Muscle layer of duodenum (tissue), 2 donors: Measurements from ENCODE around the gene ZNRF3.

Experiments used
- H3K27ac ChIP-seq: one replicate; pipeline ENCODE4 v1.7.0; 2013; ENCODE audit warnings: mild to moderate bottlenecking, low read length
- H3K27me3 ChIP-seq: one replicate; pipeline ENCODE4 v1.7.0; 2013; ENCODE audit warnings: low read depth, mild to moderate bottlenecking, control low read depth, low read length
- H3K36me3 ChIP-seq, 2 donors: one replicate each; pipeline ENCODE4 v1.7.0; 2013; ENCODE audit warnings: low read length in 2 of 2, control low read depth in 1 of 2, mild to moderate bottlenecking in 1 of 2; ENCODE audit not compliant: insufficient read depth in 2 of 2, control insufficient read depth in 1 of 2
- H3K4me1 ChIP-seq, 2 donors: one replicate each; pipeline ENCODE4 v1.7.0; 2013; ENCODE audit warnings: low read length in 2 of 2, mild to moderate bottlenecking in 2 of 2, control low read depth in 1 of 2, moderate library complexity in 1 of 2; ENCODE audit not compliant: insufficient read depth in 2 of 2, control insufficient read depth in 1 of 2
- H3K4me3 ChIP-seq, 2 donors: one replicate each; pipeline ENCODE4 v1.7.0; 2013; ENCODE audit warnings: low read length in 2 of 2, low read depth in 1 of 2, mild to moderate bottlenecking in 1 of 2
- H3K9me3 ChIP-seq, 2 donors: one replicate each; pipeline ENCODE4 v1.7.0; 2013; ENCODE audit warnings: low read length in 2 of 2, control low read depth in 1 of 2, mild to moderate bottlenecking in 1 of 2; ENCODE audit not compliant: control insufficient read depth in 1 of 2
- donor health status: healthy.

ZNRF3 gene

DNA sequence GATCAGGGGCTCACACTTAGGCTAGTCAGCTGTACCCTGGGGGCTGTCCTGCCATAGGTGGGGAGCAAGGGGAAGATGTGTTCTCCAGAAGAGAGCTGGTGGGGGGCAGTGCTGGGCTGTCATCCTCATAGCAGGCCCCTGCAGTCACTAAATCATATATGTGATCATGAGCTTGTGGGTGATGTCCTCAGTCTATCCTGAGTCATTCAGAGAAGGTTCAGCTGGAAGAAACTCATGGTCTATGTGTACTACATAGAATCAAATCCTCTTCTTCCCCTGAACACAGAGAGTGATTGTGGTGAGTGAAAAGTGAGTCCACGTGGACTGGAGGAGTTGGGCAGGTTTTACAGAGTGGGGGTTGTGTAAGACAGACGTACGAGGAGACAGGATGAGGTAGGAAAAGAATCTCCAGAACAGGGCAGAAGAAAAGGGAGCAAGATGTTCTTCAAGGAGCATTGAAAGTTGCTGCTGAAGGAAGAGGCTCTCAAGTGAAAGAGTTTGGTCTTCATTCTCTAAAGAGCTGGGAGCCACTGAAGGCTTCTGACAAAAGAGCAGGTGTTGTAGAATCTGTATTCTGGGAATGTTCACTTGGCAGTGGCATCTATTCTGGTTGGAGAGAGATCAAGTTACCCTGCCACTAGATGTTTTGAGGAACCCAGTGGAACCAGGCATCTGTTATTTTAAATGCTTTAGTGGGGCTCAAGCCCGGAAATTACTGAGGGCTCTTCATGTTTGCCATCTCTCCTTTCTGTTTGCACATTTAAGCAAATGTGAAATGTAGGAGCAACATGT lies 109.4 kb downstream of the ZNRF3 start:
- no peaks in the 10 kb centered on the region for H3K9me3 ChIP-seq
- no peak overlapping the region for H3K4me3 ChIP-seq
- H3K36me3 ChIP-seq: peaks cover 0 to 3% of the 10 kb centered on the region in 2 donors
- no peak overlapping the region for H3K27ac ChIP-seq
- H3K27me3 ChIP-seq: no peaks in the 10 kb centered on the region
- H3K4me1 ChIP-seq: no peaks in the 10 kb centered on the region

DNA sequence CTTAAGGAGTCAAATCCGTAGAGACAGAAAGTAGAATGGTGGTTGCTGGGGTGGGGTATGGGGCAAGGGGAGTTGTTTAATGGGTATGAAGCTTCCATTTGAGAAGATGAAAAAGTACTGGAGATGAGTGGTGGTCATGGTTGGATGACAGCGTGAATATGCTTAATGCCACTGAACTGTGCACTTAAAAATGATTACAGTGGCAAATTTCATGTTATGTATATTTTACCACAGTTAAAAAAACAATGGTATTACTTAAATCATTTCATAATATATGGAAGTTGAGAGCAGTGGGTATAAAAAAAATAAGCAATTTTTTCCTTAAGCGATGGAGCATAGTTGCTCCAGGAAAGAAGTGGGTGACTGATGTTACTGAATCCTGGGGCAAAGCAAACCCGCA lies 111.2 kb downstream of the ZNRF3 start:
- H3K4me1 ChIP-seq: no peaks in the 10 kb centered on the region
- no peaks in the 10 kb centered on the region for H3K36me3 ChIP-seq
- H3K27ac ChIP-seq: no peak overlapping the region
- no peak overlapping the region for H3K4me3 ChIP-seq
- no peaks in the 10 kb centered on the region for H3K9me3 ChIP-seq
- no peaks in the 10 kb centered on the region for H3K27me3 ChIP-seq

DNA sequence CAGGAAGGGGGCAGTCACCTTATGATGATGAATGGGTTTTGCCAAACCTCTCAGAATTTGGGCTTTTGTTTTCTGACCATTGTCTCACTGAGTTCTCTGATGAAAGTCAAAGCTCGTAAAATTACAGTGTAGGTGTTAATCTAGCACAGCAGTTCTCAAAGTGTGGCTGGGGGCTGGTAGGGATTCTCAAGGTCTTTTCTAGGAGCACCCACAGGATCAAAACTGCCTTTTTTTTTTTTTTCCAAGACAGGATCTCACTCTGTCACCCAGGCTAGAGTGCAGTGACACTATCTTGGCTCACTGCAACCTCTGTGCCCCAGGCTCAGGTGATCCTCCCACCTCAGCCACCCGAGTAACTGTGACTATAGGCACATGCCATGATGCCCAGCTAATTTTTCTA lies 112.2 kb downstream of the ZNRF3 start:
- H3K9me3 ChIP-seq: no peaks in the 10 kb centered on the region
- H3K27ac ChIP-seq: no peak overlapping the region
- H3K4me1 ChIP-seq: no peaks in the 10 kb centered on the region
- H3K4me3 ChIP-seq: no peak overlapping the region
- H3K36me3 ChIP-seq: no peaks in the 10 kb centered on the region
- H3K27me3 ChIP-seq: no peaks in the 10 kb centered on the region

DNA sequence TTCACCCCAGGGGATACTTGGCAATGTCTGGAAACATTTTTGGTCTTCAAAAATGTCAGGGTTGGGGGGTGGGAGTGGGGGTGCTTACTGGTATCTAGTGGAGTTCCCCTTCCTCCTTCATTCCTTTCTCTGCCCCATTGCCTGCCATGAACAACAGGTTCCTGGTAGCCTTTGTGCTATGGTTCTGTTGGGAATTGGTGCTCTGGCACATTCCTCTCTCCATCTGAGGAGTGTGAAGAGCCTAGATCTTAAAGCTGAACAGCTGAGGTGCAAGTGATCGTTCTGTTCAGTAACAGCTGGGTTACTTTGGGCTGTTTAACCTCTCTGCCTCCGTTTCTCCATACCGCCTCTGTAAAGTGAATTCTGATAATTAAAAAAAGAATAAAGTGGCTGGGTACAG lies 114.0 kb downstream of the ZNRF3 start:
- no peaks in the 10 kb centered on the region for H3K36me3 ChIP-seq
- no peaks in the 10 kb centered on the region for H3K27me3 ChIP-seq
- no peak overlapping the region for H3K4me3 ChIP-seq
- no peaks in the 10 kb centered on the region for H3K4me1 ChIP-seq
- H3K9me3 ChIP-seq: no peaks in the 10 kb centered on the region
- no peak overlapping the region for H3K27ac ChIP-seq

DNA sequence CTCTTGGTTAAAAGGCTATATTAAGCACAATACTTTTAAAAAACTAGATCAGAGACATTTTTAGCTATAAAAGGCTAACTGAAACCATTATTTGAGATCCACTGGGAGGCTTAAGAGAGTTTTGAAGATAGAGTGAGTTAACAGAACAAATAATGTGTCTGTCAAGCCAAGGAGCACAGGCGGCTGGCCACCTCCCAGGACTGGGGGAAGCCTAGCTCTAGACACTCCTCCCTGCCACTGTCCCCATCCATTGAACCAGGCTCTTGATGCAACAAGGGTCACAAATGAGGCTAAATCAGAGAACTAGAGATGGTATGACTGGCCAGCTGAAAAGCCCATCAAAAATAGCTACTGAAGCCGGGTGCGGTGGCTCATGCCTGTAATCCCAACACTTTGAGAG lies 115.3 kb downstream of the ZNRF3 start:
- H3K9me3 ChIP-seq: no peaks in the 10 kb centered on the region
- H3K27ac ChIP-seq: no peak overlapping the region
- no peaks in the 10 kb centered on the region for H3K36me3 ChIP-seq
- no peak overlapping the region for H3K4me3 ChIP-seq
- no peaks in the 10 kb centered on the region for H3K27me3 ChIP-seq
- H3K4me1 ChIP-seq: no peaks in the 10 kb centered on the region

DNA sequence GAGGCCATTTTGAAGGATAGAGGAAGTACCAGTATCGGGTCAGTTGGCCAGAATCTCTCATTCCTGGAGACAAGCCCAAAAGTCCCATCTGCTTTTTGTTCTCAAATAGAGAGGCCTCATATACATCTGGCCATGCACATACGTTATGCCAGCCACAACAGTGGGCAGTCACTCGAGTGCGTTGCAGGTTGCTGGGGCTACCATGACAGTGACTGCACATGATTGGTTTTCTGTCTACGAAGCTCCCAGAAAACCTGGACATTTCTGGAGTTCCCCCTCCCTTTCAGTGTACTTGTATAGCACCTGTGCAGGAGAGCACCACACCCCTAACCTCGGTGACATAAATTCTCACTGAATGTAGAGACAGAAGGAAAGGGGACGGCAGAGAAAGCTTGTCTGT lies 116.1 kb downstream of the ZNRF3 start:
- Histone ChIP-seq H3K27me3 (no peaks in the 10 kb centered on the region), H3K4me1 (peaks cover 4 to 5% of the 10 kb centered on the region in 2 donors), H3K36me3 (no peaks in the 10 kb centered on the region), H3K9me3 (no peaks in the 10 kb centered on the region), H3K4me3 (no peak overlapping the region), H3K27ac (no peak overlapping the region)

DNA sequence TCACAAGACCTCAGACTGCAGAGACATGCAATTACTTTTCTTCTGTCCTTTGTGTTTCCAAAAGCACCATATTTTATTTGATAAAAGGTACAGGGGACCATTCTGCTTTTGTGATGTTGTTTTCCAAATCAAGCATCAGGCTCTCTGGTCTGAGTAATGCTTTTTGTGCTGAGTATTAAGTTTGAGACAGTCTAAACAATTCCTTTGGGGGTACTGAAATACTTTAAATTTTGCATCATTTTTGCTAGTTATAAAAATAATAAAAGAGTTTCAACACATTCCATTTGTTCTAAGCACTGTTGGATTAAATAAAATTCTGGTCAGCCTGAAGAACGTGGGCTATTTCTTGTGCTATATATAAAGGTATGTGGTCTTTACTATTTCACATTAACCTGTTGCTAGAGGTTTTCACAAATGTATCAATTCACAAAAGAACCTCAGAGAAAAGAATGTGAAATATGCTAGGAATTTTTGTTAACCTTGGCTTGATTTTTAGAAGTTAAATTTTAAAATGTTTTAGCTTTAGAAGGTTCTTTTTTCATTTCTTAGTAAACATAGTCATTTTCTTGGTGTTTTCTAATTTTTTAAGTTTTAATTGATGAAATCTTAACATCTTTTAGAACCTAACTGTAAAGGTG lies 116.7 kb downstream of the ZNRF3 start:
- Histone ChIP-seq H3K27me3 (no peaks in the 10 kb centered on the region), H3K4me3 (no peak overlapping the region), H3K4me1 (peaks cover 7 to 8% of the 10 kb centered on the region in 2 donors), H3K36me3 (no peaks in the 10 kb centered on the region), H3K27ac (no peak overlapping the region), H3K9me3 (no peaks in the 10 kb centered on the region)

DNA sequence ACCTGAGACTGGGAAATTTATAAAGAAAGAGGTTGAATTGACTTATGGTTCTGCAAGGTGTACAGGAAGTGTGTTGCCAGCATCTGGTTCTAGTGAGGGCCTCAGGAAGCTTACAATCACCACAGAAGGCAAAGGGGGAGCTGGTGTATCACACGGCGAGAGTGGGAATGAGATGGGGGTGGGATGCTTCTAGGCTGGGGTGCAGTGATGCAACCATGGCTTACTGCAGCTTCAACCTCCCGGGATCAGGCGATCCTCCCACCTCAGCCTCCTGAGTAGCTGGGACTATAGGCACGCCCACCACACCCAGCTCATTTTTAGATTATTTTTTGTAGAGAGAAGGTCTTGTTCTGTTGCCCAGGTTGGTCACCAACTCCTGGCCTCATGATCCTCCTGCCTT lies 117.3 kb downstream of the ZNRF3 start:
- Histone ChIP-seq H3K27me3 (no peaks in the 10 kb centered on the region), H3K27ac (no peak overlapping the region), H3K36me3 (no peaks in the 10 kb centered on the region), H3K4me3 (no peak overlapping the region), H3K9me3 (no peaks in the 10 kb centered on the region), H3K4me1 (peaks cover 11 to 14% of the 10 kb centered on the region in 2 donors)

DNA sequence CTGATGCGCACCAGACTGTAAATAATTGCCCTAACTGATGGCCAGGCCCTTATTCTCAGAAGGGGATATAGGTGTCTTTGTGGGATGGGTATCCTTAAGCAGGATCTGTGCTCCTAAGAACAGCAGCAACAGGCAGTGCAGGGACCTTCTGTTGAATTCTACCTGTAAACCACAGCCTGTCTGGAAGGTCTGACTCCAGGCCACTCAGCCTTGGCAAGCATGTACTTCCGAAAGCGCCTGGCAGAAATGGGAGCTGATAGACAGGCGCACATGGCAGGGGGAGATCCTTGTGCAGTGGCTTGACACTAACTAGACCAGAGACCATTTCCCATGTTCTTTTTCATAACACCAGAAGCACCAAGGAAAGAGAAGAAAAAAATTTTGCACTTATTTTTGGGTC lies 119.2 kb downstream of the ZNRF3 start:
- no peak overlapping the region for H3K4me3 ChIP-seq
- H3K27me3 ChIP-seq: no peaks in the 10 kb centered on the region
- H3K27ac ChIP-seq: no peak overlapping the region
- peaks cover 11 to 14% of the 10 kb centered on the region in 2 donors for H3K4me1 ChIP-seq
- H3K9me3 ChIP-seq: no peaks in the 10 kb centered on the region
- H3K36me3 ChIP-seq: no peaks in the 10 kb centered on the region

DNA sequence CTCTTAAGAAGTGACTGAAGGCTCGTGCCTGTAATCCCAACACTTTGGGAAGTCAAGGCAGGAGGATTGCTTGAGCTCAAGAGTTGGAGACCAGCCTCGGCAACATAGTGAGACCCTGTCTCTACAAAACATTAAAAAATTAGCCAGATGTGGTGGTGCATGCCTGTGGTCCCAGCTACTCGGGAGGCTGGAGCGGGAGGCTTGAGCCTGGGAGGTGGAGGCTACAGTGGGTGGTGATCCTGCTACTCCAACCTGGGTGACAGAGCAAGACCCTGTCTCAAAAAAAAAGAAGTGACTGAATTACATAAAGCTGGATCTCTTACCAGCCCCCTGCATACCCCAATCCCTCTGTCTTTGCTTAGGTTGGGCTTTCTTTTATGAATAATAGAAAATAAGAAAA lies 120.2 kb downstream of the ZNRF3 start:
- no peaks in the 10 kb centered on the region for H3K27me3 ChIP-seq
- no peak overlapping the region for H3K27ac ChIP-seq
- no peaks in the 10 kb centered on the region for H3K9me3 ChIP-seq
- no peak overlapping the region for H3K4me3 ChIP-seq
- H3K36me3 ChIP-seq: no peaks in the 10 kb centered on the region
- peaks cover 11 to 14% of the 10 kb centered on the region in 2 donors for H3K4me1 ChIP-seq

DNA sequence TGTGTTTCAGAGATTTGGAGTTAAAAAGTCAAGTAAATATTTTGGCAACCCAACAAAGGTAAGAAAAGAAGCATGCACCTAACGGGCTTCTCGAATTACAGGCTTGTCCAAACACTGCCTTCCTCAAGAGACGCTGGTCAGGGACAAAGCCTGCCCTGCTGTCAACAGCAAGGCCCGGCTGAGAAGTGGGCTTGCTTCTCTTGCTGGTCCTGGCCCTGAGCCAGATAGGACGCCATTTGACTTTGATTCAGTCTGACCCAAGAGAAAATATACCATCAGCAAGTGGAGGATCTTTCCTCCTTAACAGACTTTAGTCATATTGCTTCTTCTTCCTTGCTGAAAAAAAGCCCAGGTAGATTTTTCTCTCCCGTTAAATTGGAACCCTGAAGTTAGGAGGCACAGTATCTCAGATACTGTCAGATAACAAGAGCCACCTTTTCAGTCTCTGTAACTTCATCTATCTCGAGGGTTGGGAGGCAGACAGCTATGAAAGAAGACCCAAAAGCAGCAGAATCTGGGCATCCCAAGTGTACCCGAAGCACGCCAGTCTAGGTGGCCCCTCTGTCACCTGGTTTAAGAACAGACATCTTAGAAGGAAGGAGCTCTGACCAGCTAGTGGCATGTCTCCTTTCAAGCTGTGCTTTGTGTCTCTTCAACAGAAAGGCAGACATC lies 120.7 kb downstream of the ZNRF3 start:
- no peaks in the 10 kb centered on the region for H3K36me3 ChIP-seq
- no peaks in the 10 kb centered on the region for H3K27me3 ChIP-seq
- H3K4me1 ChIP-seq: peaks cover 11 to 14% of the 10 kb centered on the region in 2 donors
- no peak overlapping the region for H3K4me3 ChIP-seq
- no peak overlapping the region for H3K27ac ChIP-seq
- no peaks in the 10 kb centered on the region for H3K9me3 ChIP-seq
